Renal cortical epithelial cell (primary cell): ENCODE measurements around the gene SDS. TPM values are rescaled to one million over a fixed set of nuclear protein-coding genes. Genes with fewer than 3 reads are reported as not detected.

Experiments used
- DNase-seq: peaks from one replicate; pipeline ENCODE4 v3.0.0-alpha.2; 2011; ENCODE audit warnings: low read depth
- total RNA-seq: library from RNA; depleted of rRNA; stranded (reverse); fragments of >200 nt; gene quantifications from 2 replicates; pipeline ENCODE4 v1.2.3, GENCODE V29; 2014

SDS gene
- total RNA-seq, result 0.25 TPM in 1 of 2 replicates, not detected in the other

GRCh38 chr12:113403435-113404415 is at the start of gene SDS:
SDS (minus strand) TSS chr12:113403887; CDS start chr12:113399708, 4,179 bp downstream.
- peak; percentile 63 for DNase-seq

DNA sequence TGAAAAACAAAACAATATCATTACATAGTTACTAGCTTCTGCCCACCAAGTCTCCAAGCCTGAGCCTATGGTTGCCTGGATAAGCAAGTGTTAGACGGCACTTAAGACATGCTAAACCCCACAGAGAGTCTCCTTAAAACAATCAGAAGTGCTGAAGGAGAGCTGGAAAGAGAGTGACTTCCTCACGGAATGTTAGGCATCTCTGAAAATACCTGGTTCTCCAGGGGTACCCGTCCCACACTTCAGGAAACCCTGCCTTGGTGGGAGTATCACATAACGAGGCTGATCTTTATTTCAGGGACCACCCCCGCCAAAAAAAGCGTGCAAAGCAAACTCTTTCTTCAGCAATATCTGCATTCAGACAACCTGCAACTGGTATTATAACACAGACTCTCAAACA is 49.6 kb upstream of the SDS start:
- DNase-seq, result no peak

GRCh38 chr12:113452458-113452857 is 48.8 kb upstream of the SDS start:
- DNase-seq, result no peak

GRCh38 chr12:113449839-113450238 is 46.2 kb upstream of the SDS start:
- DNase-seq, result no peak

DNA sequence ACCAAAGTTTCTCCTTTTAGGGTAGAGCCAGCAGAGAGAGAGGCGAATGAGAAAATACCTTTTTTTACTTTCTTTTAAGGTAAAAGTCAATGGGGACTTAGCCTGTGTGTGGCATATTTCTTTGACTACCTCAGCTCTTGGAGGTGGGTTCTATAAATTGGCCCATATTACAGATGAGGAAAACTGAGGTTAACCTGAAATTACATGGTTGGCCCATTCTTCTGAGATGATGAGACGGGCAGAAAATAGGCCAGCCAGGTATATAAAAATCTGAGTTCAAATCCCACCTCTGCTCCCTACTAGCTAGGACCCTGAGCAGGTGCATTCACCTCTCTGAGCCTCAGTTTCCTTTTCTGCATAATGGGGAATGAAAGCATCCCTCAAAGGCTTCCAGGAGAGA is 45.6 kb upstream of the SDS start:
- DNase-seq, result no peak

DNA sequence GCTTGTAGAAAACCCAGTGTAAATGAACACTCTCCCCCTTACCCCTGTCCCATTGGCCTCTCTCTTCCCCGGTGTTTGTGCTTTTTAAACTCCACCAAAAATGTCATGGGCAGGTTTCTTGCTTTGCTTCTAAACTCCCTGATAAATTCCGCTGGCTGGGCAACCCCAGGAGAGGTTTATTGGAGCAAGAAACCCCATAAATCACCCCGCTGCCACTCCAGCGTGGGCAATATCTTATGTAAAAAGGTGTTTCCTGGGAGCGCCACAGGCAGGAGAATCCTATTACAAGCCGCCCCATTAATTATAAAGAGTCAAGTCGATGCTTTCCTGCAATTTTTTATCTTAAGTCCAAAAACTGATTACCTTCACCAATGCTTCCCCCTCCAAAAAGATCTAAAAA is 45.2 kb upstream of the SDS start:
- DNase-seq, result no peak

GRCh38 chr12:113445544-113446171 is 42.0 kb upstream of the SDS start:
- DNase-seq, result no peak

- DNase-seq, result no peak
These were observed 39.4 kb upstream of the SDS start for GRCh38 chr12:113443030-113443539.

GRCh38 chr12:113440947-113441782 is 37.5 kb upstream of the SDS start:
- no peak for DNase-seq

DNA sequence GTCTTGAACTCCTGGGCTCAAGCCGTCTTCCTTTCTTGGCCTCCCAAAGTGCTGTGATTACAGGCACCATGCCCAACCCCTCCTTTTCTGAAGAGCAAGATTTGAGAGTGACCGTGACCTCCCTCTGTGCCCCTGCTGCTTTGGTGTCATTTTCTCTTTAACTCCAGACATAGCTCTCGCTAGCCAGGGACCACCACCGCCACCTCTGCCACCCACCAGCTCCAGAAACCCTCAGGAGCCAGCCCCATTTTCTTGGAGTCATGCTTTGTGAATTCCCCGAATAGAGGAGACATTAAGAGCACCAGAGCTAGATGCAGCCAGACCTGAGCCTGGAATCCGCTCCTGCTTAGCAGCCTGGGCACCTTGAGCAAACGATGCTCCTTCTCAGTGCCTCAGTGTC is 36.6 kb upstream of the SDS start:
- DNase-seq, result no peak

- no peak for DNase-seq
These were observed 35.9 kb upstream of the SDS start for GRCh38 chr12:113439606-113440030.

GRCh38 chr12:113439301-113439597 is 35.6 kb upstream of the SDS start:
- DNase-seq, result no peak

DNA sequence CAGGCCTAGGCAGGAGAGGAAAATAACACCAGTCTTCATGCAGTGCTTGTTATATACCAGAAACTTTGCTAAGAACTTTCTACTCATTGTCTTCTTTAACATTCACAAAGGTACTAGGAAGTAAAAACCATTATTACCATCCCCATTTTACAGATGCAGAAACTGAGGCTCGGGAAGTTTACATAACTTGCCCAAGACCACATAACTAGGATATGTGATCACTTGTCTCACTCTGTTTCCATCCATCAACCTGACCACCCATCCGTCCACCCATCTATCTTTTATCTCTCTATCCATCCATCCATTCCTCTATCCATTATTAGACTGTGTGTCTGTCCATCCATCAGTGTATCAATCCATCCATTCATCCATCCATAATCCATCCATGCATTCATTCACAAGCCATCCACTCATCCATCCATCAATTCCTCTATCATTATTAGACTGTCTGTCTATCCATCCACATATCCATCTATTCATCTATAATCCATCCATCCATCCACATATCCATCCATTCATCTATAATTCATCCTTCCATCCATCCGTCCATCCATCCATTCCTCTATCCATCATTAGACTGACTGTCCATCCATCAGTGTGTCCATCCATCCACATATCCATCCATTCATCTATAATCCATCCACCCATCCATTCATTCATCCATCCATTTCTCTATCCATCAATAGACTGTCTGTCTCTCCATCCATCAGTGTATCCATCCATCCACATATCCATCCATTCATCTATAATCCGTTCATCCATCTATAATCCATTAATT is 35.0 kb upstream of the SDS start:
- DNase-seq, result no peak

GRCh38 chr12:113437729-113438100 is 34.0 kb upstream of the SDS start:
- DNase-seq, result no peak

GRCh38 chr12:113436993-113437728 is 33.5 kb upstream of the SDS start:
- no peak for DNase-seq

GRCh38 chr12:113436586-113436985 is 32.9 kb upstream of the SDS start:
- DNase-seq, result no peak

GRCh38 chr12:113435367-113435766 is 31.7 kb upstream of the SDS start:
- DNase-seq, result no peak

- peak; percentile 64 for DNase-seq
These were observed 29.3 kb upstream of the SDS start for GRCh38 chr12:113432986-113433385.

DNA sequence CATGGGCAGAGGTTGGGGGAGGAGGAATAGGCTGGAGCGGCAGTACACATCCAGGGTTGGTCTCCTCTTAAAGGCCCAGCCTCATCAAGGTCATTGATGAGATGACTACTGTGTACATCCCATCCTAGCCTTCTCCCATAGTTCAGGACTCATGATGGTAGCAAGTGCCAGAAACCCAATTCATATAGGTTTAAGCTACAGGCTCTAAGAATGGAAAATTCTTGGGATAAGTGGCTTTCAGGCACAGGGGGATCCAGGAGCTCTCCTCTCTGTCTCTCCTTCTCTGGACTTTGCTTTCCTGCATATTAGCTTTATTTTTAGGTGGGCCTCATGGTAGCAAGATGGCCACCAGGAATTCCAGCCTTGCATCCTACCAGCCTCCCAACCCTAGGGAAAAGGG is 24.8 kb upstream of the SDS start:
- no peak for DNase-seq

DNA sequence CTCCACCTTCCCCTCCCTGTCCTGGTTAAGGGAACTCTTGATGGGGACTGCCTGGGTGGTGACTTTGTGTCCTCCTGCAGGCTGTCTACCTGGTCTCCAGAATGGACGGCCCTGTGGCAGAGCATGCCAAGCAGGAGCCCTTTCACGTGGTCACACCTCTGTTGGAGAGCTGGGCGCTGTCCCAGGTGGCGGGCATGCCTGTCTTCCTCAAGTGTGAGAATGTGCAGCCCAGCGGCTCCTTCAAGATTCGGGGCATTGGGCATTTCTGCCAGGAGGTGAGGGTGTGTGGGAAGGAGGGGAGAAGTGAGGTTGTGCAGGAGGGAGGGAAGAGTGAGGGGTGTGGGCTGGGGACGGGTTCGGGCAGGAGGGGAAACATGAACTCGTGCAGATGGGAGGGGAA is 24.2 kb upstream of the SDS start:
- no peak for DNase-seq
